ENCODE data around the gene PLEKHB2. TPM values are rescaled to one million over a fixed set of nuclear protein-coding genes. Genes with fewer than 3 reads are reported as not detected.

The PLEKHB2 gene
- total RNA-seq, 2 donors from 2014 or later = 128 to 141 TPM

GRCh38 chr2:131120815-131121317 lies 15.7 kb downstream of the PLEKHB2 start:
- TF ChIP-seq CTCF (IDR thresholded peaks at IDR 0.05) = no peak
- no peak overlapping the region for H3K9ac ChIP-seq (ENCODE audit: low read depth in 2 of 2, low read length in 2 of 2)

GRCh38 chr2:131121464-131121863 lies 16.3 kb downstream of the PLEKHB2 start:
- no peak overlapping the region for H3K27ac ChIP-seq
- DNase-seq = no peak

More at GRCh38 chr2:131120815-131121317, 15.7 kb downstream of the PLEKHB2 start:
- intact Hi-C loops (cut with DNase I) = no loop called here
- Histone ChIP-seq H3K27ac (peak overlapping the region; percentile 1), H3K9me3 (no peaks in the 10 kb centered on the region), H3K4me3 (peak overlapping the region; percentile 2), H3K4me1 (no peaks in the 10 kb centered on the region), H3K27me3 (no peaks in the 10 kb centered on the region), H3K36me3 (no peaks in the 10 kb centered on the region)
- no peak for DNase-seq

GRCh38 chr2:131122496-131122895 lies 17.4 kb downstream of the PLEKHB2 start:
- no peak overlapping the region for H3K27ac ChIP-seq
- no peaks in the 10 kb centered on the region for H3K27me3 ChIP-seq
- TF ChIP-seq CTCF (IDR thresholded peaks at IDR 0.05) = no peak
- no peak overlapping the region for H3K9ac ChIP-seq (ENCODE audit: low read depth in 2 of 2, low read length in 2 of 2)
- no peak overlapping the region for H3K4me3 ChIP-seq
- no peaks in the 10 kb centered on the region for H3K36me3 ChIP-seq
- DNase-seq = no peak
- intact Hi-C loops (cut with DNase I) = no loop called here
- H3K4me1 ChIP-seq = no peaks in the 10 kb centered on the region
- H3K9me3 ChIP-seq = no peaks in the 10 kb centered on the region

More at GRCh38 chr2:131121464-131121863, 16.3 kb downstream of the PLEKHB2 start:
- Histone ChIP-seq H3K4me3 (no peak overlapping the region), H3K9me3 (no peaks in the 10 kb centered on the region), H3K4me1 (no peaks in the 10 kb centered on the region), H3K36me3 (no peaks in the 10 kb centered on the region), H3K27me3 (no peaks in the 10 kb centered on the region), H3K9ac (ENCODE audit: low read depth in 2 of 2, low read length in 2 of 2) (no peak overlapping the region)
- TF ChIP-seq CTCF (IDR thresholded peaks at IDR 0.05) = no peak
- intact Hi-C loops (cut with DNase I) = no loop called here

GRCh38 chr2:131123192-131123591 lies 18.1 kb downstream of the PLEKHB2 start:
- H3K36me3 ChIP-seq = no peaks in the 10 kb centered on the region
- H3K9me3 ChIP-seq = no peaks in the 10 kb centered on the region
- intact Hi-C loops (cut with DNase I) = no loop called here
- no peak for DNase-seq
- no peak overlapping the region for H3K9ac ChIP-seq (ENCODE audit: low read depth in 2 of 2, low read length in 2 of 2)
- no peaks in the 10 kb centered on the region for H3K27me3 ChIP-seq
- no peaks in the 10 kb centered on the region for H3K4me1 ChIP-seq
- no peak overlapping the region for H3K4me3 ChIP-seq
- TF ChIP-seq CTCF (IDR thresholded peaks at IDR 0.05) = no peak
- H3K27ac ChIP-seq = no peak overlapping the region

- intact Hi-C loops (cut with DNase I) = no loop called here
- no peak for TF ChIP-seq CTCF (IDR thresholded peaks at IDR 0.05)
- H3K36me3 ChIP-seq = no peaks in the 10 kb centered on the region
- no peak overlapping the region for H3K27ac ChIP-seq
- H3K4me3 ChIP-seq = no peak overlapping the region
- H3K4me1 ChIP-seq = no peaks in the 10 kb centered on the region
- H3K27me3 ChIP-seq = no peaks in the 10 kb centered on the region
- no peak overlapping the region for H3K9ac ChIP-seq (ENCODE audit: low read depth in 2 of 2, low read length in 2 of 2)
- no peaks in the 10 kb centered on the region for H3K9me3 ChIP-seq
- DNase-seq = no peak
Observed at GRCh38 chr2:131125195-131125757, 20.1 kb downstream of the PLEKHB2 start.

Measured in colonic mucosa (tissue), 4 donors.